HUES64 (cell line): ENCODE results near the gene MTA1.

Source experiments
- H3K27ac ChIP-seq: 2 replicates; pipeline ENCODE4 v1.7.0; 2013; ENCODE audit warnings: low read depth, low read length, inconsistent platforms
- H3K27me3 ChIP-seq: 2 replicates; pipeline ENCODE4 v1.6.1; 2013; ENCODE audit warnings: mild to moderate bottlenecking, low read length; ENCODE audit not compliant: insufficient read depth
- H3K36me3 ChIP-seq: 2 replicates; pipeline ENCODE4 v1.6.1; 2013; ENCODE audit warnings: mild to moderate bottlenecking, low read length; ENCODE audit not compliant: insufficient read depth
- H3K4me1 ChIP-seq: 2 replicates; pipeline ENCODE4 v1.6.1; 2013; ENCODE audit warnings: mild to moderate bottlenecking, low read length, moderate library complexity; ENCODE audit not compliant: insufficient read depth
- H3K4me3 ChIP-seq: 2 replicates; pipeline ENCODE4 v1.5.1; 2013; ENCODE audit warnings: mild to moderate bottlenecking, low read length, moderate library complexity
- H3K9ac ChIP-seq: 2 replicates; pipeline ENCODE4 v1.6.1; 2013; ENCODE audit warnings: mild to moderate bottlenecking, low read depth, low read length
- H3K9me3 ChIP-seq: 2 replicates; pipeline ENCODE4 v1.6.1; 2013; ENCODE audit warnings: low read depth, low read length; ENCODE audit not compliant: insufficient read depth
- WGBS: fragments of 150-250, 120-280 bp; methylation state at CpG from one replicate; pipeline ENCODE4 v1.1.7; 2013; ENCODE audit warnings: missing lambda C conversion rate; 5-methylcytosine and 5-hydroxymethylcytosine counted together

Gene MTA1

GRCh38 chr14:105439710-105440553 lies 20.3 kb downstream of the MTA1 start:
- H3K4me3 ChIP-seq = no peak overlapping the region
- no peaks in the 10 kb centered on the region for H3K4me1 ChIP-seq
- WGBS = 94% methylated on average over 33 of the region's 33 CpGs
- H3K27ac ChIP-seq = no peak overlapping the region
- H3K27me3 ChIP-seq = no peaks in the 10 kb centered on the region
- no peaks in the 10 kb centered on the region for H3K9me3 ChIP-seq
- no peak overlapping the region for H3K9ac ChIP-seq
- peaks cover 38% of the 10 kb centered on the region for H3K36me3 ChIP-seq

GRCh38 chr14:105440554-105440900 lies 20.9 kb downstream of the MTA1 start:
- Histone ChIP-seq H3K9me3 (no peaks in the 10 kb centered on the region), H3K27me3 (no peaks in the 10 kb centered on the region), H3K4me1 (no peaks in the 10 kb centered on the region), H3K4me3 (no peak overlapping the region), H3K27ac (no peak overlapping the region), H3K36me3 (peaks cover 38% of the 10 kb centered on the region), H3K9ac (no peak overlapping the region)
- WGBS = 95% methylated on average over 15 of the region's 15 CpGs

- Histone ChIP-seq H3K9me3 (no peaks in the 10 kb centered on the region), H3K4me3 (no peak overlapping the region), H3K9ac (no peak overlapping the region), H3K27ac (no peak overlapping the region), H3K4me1 (no peaks in the 10 kb centered on the region), H3K36me3 (peaks cover 39% of the 10 kb centered on the region), H3K27me3 (no peaks in the 10 kb centered on the region)
- 96% methylated on average over 9 of the region's 9 CpGs for WGBS
Observed at GRCh38 chr14:105440992-105441391, 21.4 kb downstream of the MTA1 start.

- H3K9ac ChIP-seq = no peak overlapping the region
Observed at GRCh38 chr14:105442125-105442524, 22.5 kb downstream of the MTA1 start.

GRCh38 chr14:105442834-105443233 lies 23.2 kb downstream of the MTA1 start:
- H3K4me1 ChIP-seq = no peaks in the 10 kb centered on the region
- no peaks in the 10 kb centered on the region for H3K27me3 ChIP-seq
- H3K9ac ChIP-seq = no peak overlapping the region
- H3K9me3 ChIP-seq = no peaks in the 10 kb centered on the region
- no peak overlapping the region for H3K4me3 ChIP-seq
- H3K36me3 ChIP-seq = peaks cover 46% of the 10 kb centered on the region
- H3K27ac ChIP-seq = no peak overlapping the region
- WGBS = 88% methylated on average over 12 of the region's 12 CpGs

More at GRCh38 chr14:105442125-105442524, 22.5 kb downstream of the MTA1 start:
- Histone ChIP-seq H3K4me3 (no peak overlapping the region), H3K27ac (no peak overlapping the region), H3K9me3 (no peaks in the 10 kb centered on the region), H3K36me3 (peaks cover 46% of the 10 kb centered on the region), H3K4me1 (no peaks in the 10 kb centered on the region), H3K27me3 (no peaks in the 10 kb centered on the region)
- WGBS = 85% methylated on average over 17 of the region's 17 CpGs

- Histone ChIP-seq H3K27ac (no peak overlapping the region), H3K9ac (no peak overlapping the region), H3K9me3 (no peaks in the 10 kb centered on the region), H3K36me3 (peaks cover 43% of the 10 kb centered on the region), H3K4me3 (no peak overlapping the region), H3K27me3 (no peaks in the 10 kb centered on the region), H3K4me1 (no peaks in the 10 kb centered on the region)
- 93% methylated on average over 17 of the region's 17 CpGs for WGBS
Observed at GRCh38 chr14:105444859-105445258, 25.2 kb downstream of the MTA1 start.

GRCh38 chr14:105445290-105445689 lies 25.7 kb downstream of the MTA1 start:
- H3K9ac ChIP-seq = no peak overlapping the region
- H3K9me3 ChIP-seq = no peaks in the 10 kb centered on the region
- no peak overlapping the region for H3K27ac ChIP-seq
- H3K4me1 ChIP-seq = no peaks in the 10 kb centered on the region
- WGBS = 92% methylated on average over 24 of the region's 24 CpGs
- H3K27me3 ChIP-seq = no peaks in the 10 kb centered on the region
- peaks cover 46% of the 10 kb centered on the region for H3K36me3 ChIP-seq
- H3K4me3 ChIP-seq = no peak overlapping the region

- Histone ChIP-seq H3K4me3 (no peak overlapping the region), H3K9ac (no peak overlapping the region), H3K27ac (no peak overlapping the region), H3K27me3 (no peaks in the 10 kb centered on the region), H3K9me3 (no peaks in the 10 kb centered on the region), H3K36me3 (peaks cover 48% of the 10 kb centered on the region), H3K4me1 (no peaks in the 10 kb centered on the region)
- WGBS = 94% methylated on average over 26 of the region's 26 CpGs
Observed at GRCh38 chr14:105445901-105446845, 26.5 kb downstream of the MTA1 start.

GRCh38 chr14:105446971-105447370 lies 27.3 kb downstream of the MTA1 start:
- 86% methylated on average over 14 of the region's 14 CpGs for WGBS
- Histone ChIP-seq H3K27ac (no peak overlapping the region), H3K36me3 (peaks cover 52% of the 10 kb centered on the region), H3K4me3 (no peak overlapping the region), H3K27me3 (no peaks in the 10 kb centered on the region), H3K9me3 (no peaks in the 10 kb centered on the region), H3K4me1 (no peaks in the 10 kb centered on the region), H3K9ac (no peak overlapping the region)

GRCh38 chr14:105447651-105448640 lies 28.3 kb downstream of the MTA1 start:
- H3K9me3 ChIP-seq = no peaks in the 10 kb centered on the region
- H3K4me1 ChIP-seq = no peaks in the 10 kb centered on the region
- 92% methylated on average over 31 of the region's 31 CpGs for WGBS
- H3K27me3 ChIP-seq = no peaks in the 10 kb centered on the region
- H3K9ac ChIP-seq = no peak overlapping the region; the same call in 1 of the 2 replicates
- no peak overlapping the region for H3K4me3 ChIP-seq
- H3K36me3 ChIP-seq = peaks cover 52% of the 10 kb centered on the region
- H3K27ac ChIP-seq = 0 out of 2 replicates have a peak overlapping the region, but pooled peaks have one; percentile 41
